ENCODE results near the gene AKTIP.

The AKTIP gene

DNA sequence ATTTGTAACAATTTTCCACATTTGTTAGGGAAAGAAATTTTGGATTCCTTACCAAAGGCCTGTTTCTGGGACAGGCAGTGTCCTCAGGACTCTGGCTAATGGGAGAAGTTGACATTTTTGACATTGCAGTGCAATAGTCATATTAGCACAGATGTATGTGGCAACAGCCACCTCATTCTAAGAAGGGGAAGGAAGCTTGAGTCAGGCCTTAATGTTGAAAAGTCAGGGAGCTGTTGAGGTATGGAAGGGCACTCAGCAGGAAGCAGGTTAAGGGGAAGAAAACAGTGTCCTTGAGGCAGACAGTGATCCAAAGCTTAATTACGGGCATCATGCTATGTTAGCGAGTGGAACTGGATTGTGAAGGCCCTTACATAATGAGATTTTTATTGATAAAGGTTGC lies 20.9 kb downstream of the AKTIP start:
- TF ChIP-seq, protein P1, sequence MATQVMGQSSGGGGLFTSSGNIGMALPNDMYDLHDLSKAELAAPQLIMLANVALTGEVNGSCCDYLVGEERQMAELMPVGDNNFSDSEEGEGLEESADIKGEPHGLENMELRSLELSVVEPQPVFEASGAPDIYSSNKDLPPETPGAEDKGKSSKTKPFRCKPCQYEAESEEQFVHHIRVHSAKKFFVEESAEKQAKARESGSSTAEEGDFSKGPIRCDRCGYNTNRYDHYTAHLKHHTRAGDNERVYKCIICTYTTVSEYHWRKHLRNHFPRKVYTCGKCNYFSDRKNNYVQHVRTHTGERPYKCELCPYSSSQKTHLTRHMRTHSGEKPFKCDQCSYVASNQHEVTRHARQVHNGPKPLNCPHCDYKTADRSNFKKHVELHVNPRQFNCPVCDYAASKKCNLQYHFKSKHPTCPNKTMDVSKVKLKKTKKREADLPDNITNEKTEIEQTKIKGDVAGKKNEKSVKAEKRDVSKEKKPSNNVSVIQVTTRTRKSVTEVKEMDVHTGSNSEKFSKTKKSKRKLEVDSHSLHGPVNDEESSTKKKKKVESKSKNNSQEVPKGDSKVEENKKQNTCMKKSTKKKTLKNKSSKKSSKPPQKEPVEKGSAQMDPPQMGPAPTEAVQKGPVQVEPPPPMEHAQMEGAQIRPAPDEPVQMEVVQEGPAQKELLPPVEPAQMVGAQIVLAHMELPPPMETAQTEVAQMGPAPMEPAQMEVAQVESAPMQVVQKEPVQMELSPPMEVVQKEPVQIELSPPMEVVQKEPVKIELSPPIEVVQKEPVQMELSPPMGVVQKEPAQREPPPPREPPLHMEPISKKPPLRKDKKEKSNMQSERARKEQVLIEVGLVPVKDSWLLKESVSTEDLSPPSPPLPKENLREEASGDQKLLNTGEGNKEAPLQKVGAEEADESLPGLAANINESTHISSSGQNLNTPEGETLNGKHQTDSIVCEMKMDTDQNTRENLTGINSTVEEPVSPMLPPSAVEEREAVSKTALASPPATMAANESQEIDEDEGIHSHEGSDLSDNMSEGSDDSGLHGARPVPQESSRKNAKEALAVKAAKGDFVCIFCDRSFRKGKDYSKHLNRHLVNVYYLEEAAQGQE (IDR thresholded peaks at IDR 0.05; ENCODE audit: insufficient read depth in 1 of 2, low read depth in 2 of 2, low read length in 2 of 2) = no peak
- TF ChIP-seq POLR2AphosphoS5 (IDR thresholded peaks at IDR 0.05; ENCODE audit: low read depth, low read length) (no peak), TAF1 (IDR thresholded peaks at IDR 0.05; ENCODE audit: borderline replicate concordance, insufficient read depth, low read length) (no peak), FOXP2 (optimal IDR thresholded peaks at IDR 0.05; ENCODE audit: borderline replicate concordance, extremely low read depth, extremely low read length, insufficient read depth) (no peak)

DNA sequence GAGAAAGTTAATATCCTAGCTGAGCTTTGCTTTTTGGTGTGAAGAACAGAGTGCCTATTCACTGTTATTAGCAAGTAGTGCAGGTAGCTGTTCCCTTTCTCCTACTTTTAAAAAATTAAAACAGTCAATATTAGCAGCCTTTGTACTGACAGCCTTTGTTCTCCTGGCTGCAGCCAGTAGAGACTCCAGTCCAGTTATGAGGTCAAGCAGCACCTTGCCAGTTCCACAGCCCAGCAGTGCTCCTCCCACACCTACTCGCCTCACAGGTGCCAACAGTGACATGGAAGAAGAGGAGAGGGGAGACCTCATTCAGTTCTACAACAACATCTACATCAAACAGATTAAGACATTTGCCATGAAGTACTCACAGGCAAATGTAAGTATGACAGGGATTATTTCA lies 22.6 kb downstream of the AKTIP start:
- TF ChIP-seq POLR2AphosphoS5 (IDR thresholded peaks at IDR 0.05; ENCODE audit: low read depth, low read length) (no peak), TAF1 (IDR thresholded peaks at IDR 0.05; ENCODE audit: borderline replicate concordance, insufficient read depth, low read length) (no peak), FOXP2 (optimal IDR thresholded peaks at IDR 0.05; ENCODE audit: borderline replicate concordance, extremely low read depth, extremely low read length, insufficient read depth) (no peak)

DNA sequence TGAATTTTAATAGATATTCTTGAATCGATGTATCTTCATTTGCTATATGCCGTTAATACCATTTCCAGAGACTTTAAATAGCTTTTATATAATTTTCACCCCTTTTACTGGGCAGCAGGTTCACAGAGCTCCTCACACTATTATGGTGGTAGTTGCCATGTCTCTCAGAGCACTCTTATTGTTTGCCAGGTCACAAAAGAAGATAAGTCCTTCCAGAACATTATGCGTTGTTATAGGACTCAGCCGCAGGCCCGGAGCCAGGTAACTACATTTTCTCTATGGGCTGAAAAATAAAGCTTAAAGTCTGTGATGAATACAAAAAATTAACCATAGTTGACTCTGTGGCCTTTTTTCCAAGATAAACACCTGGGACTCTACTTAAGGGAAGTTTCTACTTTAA lies 24.0 kb downstream of the AKTIP start:
- TF ChIP-seq FOXP2 (optimal IDR thresholded peaks at IDR 0.05; ENCODE audit: borderline replicate concordance, extremely low read depth, extremely low read length, insufficient read depth) (no peak), SIN3A (IDR thresholded peaks at IDR 0.05; ENCODE audit: borderline replicate concordance, insufficient read depth, low read length) (no peak), POLR2AphosphoS5 (IDR thresholded peaks at IDR 0.05; ENCODE audit: low read depth, low read length) (no peak), TAF1 (IDR thresholded peaks at IDR 0.05; ENCODE audit: borderline replicate concordance, insufficient read depth, low read length) (no peak)
- TF ChIP-seq, protein P1 (IDR thresholded peaks at IDR 0.05; ENCODE audit: insufficient read depth in 1 of 2, low read depth in 2 of 2, low read length in 2 of 2) = no peak

DNA sequence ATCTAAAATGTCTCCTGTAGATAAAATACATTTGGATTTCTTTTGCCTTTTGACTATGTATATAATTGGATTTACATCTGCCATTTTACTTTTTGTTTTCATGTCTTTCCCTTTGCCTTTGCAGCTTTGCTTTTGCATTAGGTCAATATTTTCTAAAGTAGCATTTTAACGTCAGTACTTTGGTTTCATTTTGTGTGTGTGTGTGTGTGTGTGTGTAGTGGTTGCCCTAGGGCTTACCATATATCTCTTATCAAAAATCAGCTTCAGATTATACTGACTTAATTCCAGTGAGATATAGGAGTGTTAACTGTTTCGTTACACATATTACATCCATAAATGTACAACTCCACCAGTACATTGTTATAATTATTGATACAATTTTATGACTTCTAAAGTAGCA lies 26.1 kb downstream of the AKTIP start:
- TF ChIP-seq, protein P1 (IDR thresholded peaks at IDR 0.05; ENCODE audit: insufficient read depth in 1 of 2, low read depth in 2 of 2, low read length in 2 of 2) = no peak
- TF ChIP-seq TAF1 (IDR thresholded peaks at IDR 0.05; ENCODE audit: borderline replicate concordance, insufficient read depth, low read length) = no peak
- no peak for TF ChIP-seq FOXP2 (optimal IDR thresholded peaks at IDR 0.05; ENCODE audit: borderline replicate concordance, extremely low read depth, extremely low read length, insufficient read depth)
- no peak for TF ChIP-seq SIN3A (IDR thresholded peaks at IDR 0.05; ENCODE audit: borderline replicate concordance, insufficient read depth, low read length)
- TF ChIP-seq POLR2AphosphoS5 (IDR thresholded peaks at IDR 0.05; ENCODE audit: low read depth, low read length) = no peak

DNA sequence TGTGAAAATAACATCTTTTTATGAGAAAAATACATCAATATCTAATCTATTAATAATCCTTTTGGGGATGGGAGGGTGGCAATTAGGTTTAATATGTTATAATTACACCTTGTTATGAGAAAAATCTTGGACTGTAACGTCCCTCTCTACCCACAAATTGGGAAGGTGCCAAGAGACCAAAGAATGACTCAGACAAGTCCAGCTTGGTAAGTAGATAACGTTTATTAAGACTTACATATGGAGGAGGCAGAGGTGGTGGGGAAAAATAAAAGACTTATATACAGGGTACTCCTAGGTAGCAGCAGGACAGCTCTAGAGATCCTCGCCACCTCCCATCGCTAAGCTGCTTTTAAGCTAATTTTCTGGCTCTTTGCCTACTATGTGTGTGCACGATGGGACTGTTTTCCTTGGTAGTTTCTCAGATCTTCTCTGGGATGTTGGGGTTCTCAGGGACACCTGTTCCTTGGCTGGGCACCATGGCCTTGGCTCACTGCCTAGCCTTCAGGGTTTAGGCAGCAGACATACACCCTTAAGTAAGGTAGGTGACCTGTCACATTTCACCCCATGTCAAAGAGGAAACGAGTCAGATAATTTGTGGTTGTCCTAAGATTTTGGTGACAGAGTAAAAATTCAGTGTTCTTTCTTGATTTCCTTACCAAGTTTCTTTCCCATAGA lies 37.3 kb downstream of the AKTIP start:
- no peak for TF ChIP-seq SIN3A (IDR thresholded peaks at IDR 0.05; ENCODE audit: borderline replicate concordance, insufficient read depth, low read length)
- no peak for TF ChIP-seq POLR2AphosphoS5 (IDR thresholded peaks at IDR 0.05; ENCODE audit: low read depth, low read length)
- no peak for TF ChIP-seq TAF1 (IDR thresholded peaks at IDR 0.05; ENCODE audit: borderline replicate concordance, insufficient read depth, low read length)
- TF ChIP-seq FOXP2 (optimal IDR thresholded peaks at IDR 0.05; ENCODE audit: borderline replicate concordance, extremely low read depth, extremely low read length, insufficient read depth) = no peak
- TF ChIP-seq, protein P1 (IDR thresholded peaks at IDR 0.05; ENCODE audit: insufficient read depth in 1 of 2, low read depth in 2 of 2, low read length in 2 of 2) = no peak

All from PFSK-1 (cell line).